Right lobe of liver (tissue), 6 donors: ENCODE results near the gene ASB18. TPM values are rescaled to one million over a fixed set of nuclear protein-coding genes. Genes with fewer than 3 reads are reported as not detected.
"Not testable (repeated sequence)": the region's sequence is repeated elsewhere in the genome, so short reads cannot be mapped to it uniquely, and the experiment has no call there.

Source experiments
- ATAC-seq, 4 donors: fragments of 200-7000 bp; cut with Tn5 transposase; one replicate each; pipeline ENCODE4 v1.9.1; 2020; ENCODE audit warnings: mild to moderate bottlenecking in 4 of 4, moderate library complexity in 4 of 4
- DNase-seq, 3 donors: peaks; one replicate each; pipeline ENCODE4 v3.0.0-alpha.2; 2020
- H3K27ac ChIP-seq, 3 donors: fragments of 200-600 bp; one replicate each; pipeline ENCODE4 v1.8.0; 2022
- H3K27me3 ChIP-seq, 2 donors: fragments of 200-600 bp; one replicate each; pipeline ENCODE4 v1.8.0; 2022
- H3K36me3 ChIP-seq, 4 donors: fragments of 200-600 bp; sonication (generic) in 1 of 4; one replicate each; pipeline versions ENCODE4 v1.5.1 to v1.8.0; 2017 to 2022; ENCODE audit warnings: control low read depth in 1 of 4
- H3K4me1 ChIP-seq, 4 donors: fragments of 200-600 bp; sonication (generic) in 1 of 4; one replicate each; pipeline versions ENCODE4 v1.5.1 to v1.8.0; 2017 to 2022; ENCODE audit warnings: control low read depth in 1 of 4
- H3K4me3 ChIP-seq, 3 donors: fragments of 200-600 bp; one replicate each; pipeline ENCODE4 v1.8.0; 2022
- H3K9me3 ChIP-seq, 4 donors: fragments of 200-600 bp; sonication (generic) in 1 of 4; one replicate each; pipeline versions ENCODE4 v1.5.1 to v1.8.0; 2017 to 2022; ENCODE audit warnings: control low read depth in 1 of 4
- POLR2A ChIP-seq: fragments of 450-650 bp; IDR thresholded peaks from one replicate; pipeline ENCODE4 v1.6.1; 2017; ENCODE audit warnings: antibody characterized with exemption, mild to moderate bottlenecking
- WGBS: methylation state at CpG from one replicate; pipeline ENCODE4 v1.1.6; 2018; ENCODE audit warnings: low coverage, low lambda C conversion rate; ENCODE audit not compliant: insufficient coverage; ENCODE audit errors: missing lambda C conversion rate; 5-methylcytosine and 5-hydroxymethylcytosine counted together
- intact Hi-C, 2 donors: fragments of 100-400 bp; cut with DNase I; formaldehyde crosslinking; loops; one replicate each; pipeline versions ENCODE4 v1.11.2 to v1.14.1; 2022
- total RNA-seq, 6 experiments: library from RNA; depleted of rRNA in 2 of 6; stranded (reverse); fragments of >200 nt in 2 of 6; fragmentation: NEBNext Ultra II Directional in 3 of 6; extraction: Animal tissue kit (Norgen Biotek cat#: 25700) in 3 of 6; gene quantifications; one replicate each; pipeline versions ENCODE4 v1.1.0 to v1.2.4, GENCODE V29; 2016 to 2023
- TF ChIP-seq, protein P1 (sequence below), 4 donors: fragments of 200-600 bp in 3 of 4; fragments of 450-650 bp in 1 of 4; IDR thresholded peaks; one replicate each; pipeline versions ENCODE4 v1.5.1 to v1.8.0; 2016 to 2022; ENCODE audit warnings: antibody characterized with exemption in 4 of 4, mild to moderate bottlenecking in 2 of 4
- donor health status: DM: no; HTN: yes; CAD: no.
- donor health status: DM: no; HTN: no; CAD: no.
- donor health status: DM: no; HTN: no; CAD: no.
- donor health status: DM: no; HTN: yes; CAD: no.
- donor health status: DM: no; HTN: yes; CAD: no.

ASB18 gene
- total RNA-seq, 6 experiments from 2014 or later = not detected

- ATAC-seq = no peak
- intact Hi-C loops = no loop called here
- no peak for DNase-seq
- Histone ChIP-seq H3K4me3 (no peak overlapping the region), H3K27ac (no peak overlapping the region), H3K27me3 (no peaks in the 10 kb centered on the region), H3K36me3 (no peaks in the 10 kb centered on the region), H3K9me3 (no peaks in the 10 kb centered on the region), H3K4me1 (no peaks in the 10 kb centered on the region)
- WGBS = 43% methylated on average over 6 of the region's 9 CpGs
- TF ChIP-seq, protein P1, sequence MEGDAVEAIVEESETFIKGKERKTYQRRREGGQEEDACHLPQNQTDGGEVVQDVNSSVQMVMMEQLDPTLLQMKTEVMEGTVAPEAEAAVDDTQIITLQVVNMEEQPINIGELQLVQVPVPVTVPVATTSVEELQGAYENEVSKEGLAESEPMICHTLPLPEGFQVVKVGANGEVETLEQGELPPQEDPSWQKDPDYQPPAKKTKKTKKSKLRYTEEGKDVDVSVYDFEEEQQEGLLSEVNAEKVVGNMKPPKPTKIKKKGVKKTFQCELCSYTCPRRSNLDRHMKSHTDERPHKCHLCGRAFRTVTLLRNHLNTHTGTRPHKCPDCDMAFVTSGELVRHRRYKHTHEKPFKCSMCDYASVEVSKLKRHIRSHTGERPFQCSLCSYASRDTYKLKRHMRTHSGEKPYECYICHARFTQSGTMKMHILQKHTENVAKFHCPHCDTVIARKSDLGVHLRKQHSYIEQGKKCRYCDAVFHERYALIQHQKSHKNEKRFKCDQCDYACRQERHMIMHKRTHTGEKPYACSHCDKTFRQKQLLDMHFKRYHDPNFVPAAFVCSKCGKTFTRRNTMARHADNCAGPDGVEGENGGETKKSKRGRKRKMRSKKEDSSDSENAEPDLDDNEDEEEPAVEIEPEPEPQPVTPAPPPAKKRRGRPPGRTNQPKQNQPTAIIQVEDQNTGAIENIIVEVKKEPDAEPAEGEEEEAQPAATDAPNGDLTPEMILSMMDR (IDR thresholded peaks at IDR 0.05) = no peak
- TF ChIP-seq POLR2A = no peak
Measured at GRCh38 chr2:236289766-236290462, 25.7 kb upstream of the ASB18 start.

- H3K4me1 ChIP-seq, H3K27ac ChIP-seq, H3K36me3 ChIP-seq, intact Hi-C loops, H3K4me3 ChIP-seq, DNase-seq, ATAC-seq, H3K27me3 ChIP-seq, H3K9me3 ChIP-seq: not testable (repeated sequence)
- 7% methylated on average over 1 of the region's 1 CpG for WGBS
Measured at GRCh38 chr2:236288373-236288772, 24.2 kb upstream of the ASB18 start.

DNA sequence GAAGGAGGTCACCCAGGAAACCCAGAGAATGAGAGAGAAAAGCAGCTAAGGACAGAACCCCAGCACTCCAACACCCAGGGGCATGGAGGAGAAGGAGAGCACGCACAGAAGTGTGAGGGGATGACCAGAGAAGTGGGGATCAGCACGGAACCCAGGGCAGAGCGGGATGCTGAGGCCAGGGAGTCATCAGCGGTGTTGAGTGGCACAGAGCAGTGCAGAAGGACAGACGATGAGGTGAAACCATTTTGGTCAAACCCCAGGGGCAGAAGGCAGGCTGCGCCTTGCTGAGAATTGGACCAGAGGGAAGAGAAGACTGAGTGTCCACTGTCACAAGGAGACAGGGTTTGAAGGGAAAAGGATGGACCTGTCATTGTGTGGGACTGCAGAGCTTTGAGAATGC is 23.4 kb upstream of the ASB18 start:
- intact Hi-C loops = no loop called here
- no peaks in the 10 kb centered on the region for H3K9me3 ChIP-seq
- H3K4me1 ChIP-seq = no peaks in the 10 kb centered on the region
- ATAC-seq = peak in 1 of 4 donors; percentile 30
- H3K4me3 ChIP-seq = no peak overlapping the region
- no peaks in the 10 kb centered on the region for H3K27me3 ChIP-seq
- WGBS = 57% methylated on average over 6 of the region's 6 CpGs
- H3K36me3 ChIP-seq = no peaks in the 10 kb centered on the region
- H3K27ac ChIP-seq = no peak overlapping the region
- DNase-seq = no peak
- TF ChIP-seq, protein P1 (IDR thresholded peaks at IDR 0.05) = no peak
- TF ChIP-seq POLR2A = no peak

DNA sequence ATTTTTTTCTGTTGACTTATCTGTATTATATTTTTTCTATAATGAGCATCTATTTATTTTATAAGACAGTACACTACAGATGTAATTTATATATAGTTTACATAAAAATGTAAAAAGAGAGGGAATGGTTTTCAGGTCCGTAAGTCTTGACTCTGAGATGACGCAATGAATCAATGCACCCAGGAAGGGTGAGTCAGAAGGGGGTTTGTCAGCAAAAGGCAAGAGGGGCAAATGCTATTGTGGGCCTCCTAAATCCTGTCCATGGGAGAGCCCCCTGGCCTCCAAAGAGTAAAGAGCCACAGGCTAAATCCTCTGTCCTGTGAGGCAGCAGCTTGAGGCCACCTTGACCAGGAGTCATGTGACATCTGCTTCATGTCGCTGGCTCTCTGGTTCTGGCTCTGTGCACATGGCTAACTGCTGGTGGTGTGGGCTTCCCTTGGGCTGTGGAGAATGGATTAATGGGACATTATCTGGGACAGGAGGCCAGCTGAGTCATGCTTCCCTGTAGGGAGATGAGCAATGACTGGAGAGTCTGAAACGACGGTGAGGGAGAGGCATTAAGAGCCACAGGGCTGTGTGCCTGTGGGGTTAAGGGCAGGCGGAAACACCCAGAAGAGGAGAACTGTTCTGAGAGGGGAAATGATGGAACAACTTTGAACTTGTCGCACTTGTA is 22.8 kb upstream of the ASB18 start:
- ATAC-seq (no peak), DNase-seq (no peak)
- WGBS = 65% methylated on average over 6 of the region's 7 CpGs
- Histone ChIP-seq H3K27me3 (no peaks in the 10 kb centered on the region), H3K4me1 (no peaks in the 10 kb centered on the region), H3K9me3 (no peaks in the 10 kb centered on the region), H3K27ac (no peak overlapping the region), H3K36me3 (no peaks in the 10 kb centered on the region), H3K4me3 (no peak overlapping the region)
- TF ChIP-seq POLR2A = no peak
- TF ChIP-seq, protein P1 (IDR thresholded peaks at IDR 0.05) = no peak
- intact Hi-C loops = no loop called here

DNA sequence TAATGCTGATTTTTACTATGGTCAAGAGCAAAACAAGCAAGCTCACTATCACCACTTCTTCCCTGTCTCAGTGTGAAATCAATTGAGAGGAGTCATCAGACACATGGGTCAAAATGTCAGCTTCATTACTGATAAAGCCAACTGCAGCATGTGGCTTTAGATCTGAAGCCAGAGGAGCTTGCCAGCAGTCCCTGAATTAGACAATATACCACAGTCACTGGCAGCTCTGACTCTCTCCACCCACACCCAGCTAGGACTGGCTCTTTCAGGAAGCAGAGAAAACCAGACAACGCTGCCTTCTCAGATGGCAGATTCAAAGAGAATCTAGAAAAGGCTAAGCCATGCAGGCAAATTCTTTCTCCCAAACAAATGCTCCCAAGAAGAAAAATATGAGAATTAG is 20.0 kb upstream of the ASB18 start:
- intact Hi-C loops = no loop called here
- Histone ChIP-seq H3K36me3 (no peaks in the 10 kb centered on the region), H3K27me3 (no peaks in the 10 kb centered on the region), H3K27ac (no peak overlapping the region), H3K4me3 (no peak overlapping the region), H3K4me1 (no peaks in the 10 kb centered on the region), H3K9me3 (no peaks in the 10 kb centered on the region)
- no CpG with 5 or more reads among the region's 1 CpG for WGBS
- DNase-seq (no peak), ATAC-seq (no peak)
- no peak for TF ChIP-seq POLR2A
- TF ChIP-seq, protein P1 (IDR thresholded peaks at IDR 0.05) = no peak
